GM18502 (cell line): Measurements from ENCODE around the gene RPS27L.

Experiments
- ATAC-seq: cut with Tn5 transposase; IDR thresholded peaks from one replicate; pipeline ENCODE4 v1.9.1; 2021; ENCODE audit warnings: mild to moderate bottlenecking; ENCODE audit not compliant: unreplicated experiment, poor library complexity

Gene RPS27L

GRCh38 chr15:63157118-63157843, at the start of gene RPS27L:
Gene RPS27L (minus strand): TSS chr15:63157477. CDS start chr15:63157405, 72 bp downstream.
- ATAC-seq, result peak; percentile 92

- no peak for ATAC-seq
Observed at GRCh38 chr15:63206079-63206478, 48.8 kb upstream of the RPS27L start.

GRCh38 chr15:63203451-63204090, 46.3 kb upstream of the RPS27L start:
- no peak for ATAC-seq

- no peak for ATAC-seq
Observed at GRCh38 chr15:63202861-63203260, 45.6 kb upstream of the RPS27L start.

- no peak for ATAC-seq
Observed at GRCh38 chr15:63200464-63201249, 43.4 kb upstream of the RPS27L start.

- ATAC-seq, result no peak
Observed at GRCh38 chr15:63198371-63199250, 41.3 kb upstream of the RPS27L start.

- ATAC-seq, result no peak
Observed at GRCh38 chr15:63197626-63198025, 40.3 kb upstream of the RPS27L start.

- no peak for ATAC-seq
Observed at GRCh38 chr15:63196842-63197241, 39.6 kb upstream of the RPS27L start.

- ATAC-seq, result no peak
Observed at GRCh38 chr15:63195569-63196015, 38.3 kb upstream of the RPS27L start.

GRCh38 chr15:63194880-63195568, 37.7 kb upstream of the RPS27L start:
- ATAC-seq, result no peak

GRCh38 chr15:63194302-63194701, 37.0 kb upstream of the RPS27L start:
- no peak for ATAC-seq

GRCh38 chr15:63192619-63193206, 35.4 kb upstream of the RPS27L start:
- no peak for ATAC-seq

- ATAC-seq, result peak; percentile 41
Observed at GRCh38 chr15:63191895-63192618, 34.8 kb upstream of the RPS27L start.

GRCh38 chr15:63190769-63191649, 33.7 kb upstream of the RPS27L start:
- ATAC-seq, result no peak

- ATAC-seq, result no peak
Observed at GRCh38 chr15:63189941-63190768, 32.9 kb upstream of the RPS27L start.

- ATAC-seq, result peak; percentile 77
Observed at GRCh38 chr15:63188926-63189871, 31.9 kb upstream of the RPS27L start, which contains the start of gene RAB8B. Gene RAB8B (plus strand): TSS chr15:63189606. CDS start chr15:63189625, 19 bp downstream.
